GM12875 (cell line): ENCODE results near the gene STX1B.

Experiments used
- H3K4me3 ChIP-seq: one replicate; pipeline ENCODE4 v1.5.1; 2011; ENCODE audit warnings: low read depth, low read length, control low read depth
- CTCF ChIP-seq: IDR thresholded peaks from 2 replicates; pipeline ENCODE4 v1.5.1; 2011; ENCODE audit warnings: low read depth, mild to moderate bottlenecking, control low read depth, inconsistent platforms, low read length, moderate library complexity, borderline replicate concordance; ENCODE audit not compliant: insufficient read depth

Gene STX1B

GRCh38 chr16:31038993-31039392 is 28.6 kb upstream of the STX1B start:
- TF ChIP-seq CTCF, result no peak
- no peak overlapping the region for H3K4me3 ChIP-seq

DNA sequence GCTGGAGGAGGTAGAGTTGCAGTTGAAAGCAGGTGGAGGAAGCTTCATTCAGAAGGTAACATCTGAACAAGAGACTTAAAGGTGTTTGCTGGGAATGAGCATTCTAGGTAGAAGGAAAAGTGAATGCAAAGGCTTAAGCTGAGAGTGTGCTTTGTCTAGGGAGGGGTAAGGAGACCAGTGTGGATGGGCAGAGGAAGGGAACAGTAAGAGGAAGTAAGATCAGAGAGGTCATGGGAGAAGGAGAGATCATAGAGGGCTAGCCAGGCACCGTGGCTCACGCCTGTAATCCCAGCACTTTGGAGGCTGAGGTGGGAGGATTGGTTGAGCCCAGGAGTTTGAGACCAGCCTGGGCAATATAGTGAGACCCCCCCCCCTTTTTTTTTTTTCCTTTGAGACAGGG is 26.3 kb upstream of the STX1B start:
- TF ChIP-seq CTCF, result no peak
- no peak overlapping the region for H3K4me3 ChIP-seq

GRCh38 chr16:31033709-31034492 is 23.5 kb upstream of the STX1B start:
- H3K4me3 ChIP-seq, result peak overlapping the region; percentile 80
- no peak for TF ChIP-seq CTCF

GRCh38 chr16:31032736-31033708 is 22.6 kb upstream of the STX1B start, which contains the start of gene STX4:
STX4 (plus strand) TSS chr16:31033558; CDS start chr16:31033806, 248 bp downstream.
- H3K4me3 ChIP-seq, result peak within 1 kb of the TSS; percentile 80
- no peak for TF ChIP-seq CTCF

DNA sequence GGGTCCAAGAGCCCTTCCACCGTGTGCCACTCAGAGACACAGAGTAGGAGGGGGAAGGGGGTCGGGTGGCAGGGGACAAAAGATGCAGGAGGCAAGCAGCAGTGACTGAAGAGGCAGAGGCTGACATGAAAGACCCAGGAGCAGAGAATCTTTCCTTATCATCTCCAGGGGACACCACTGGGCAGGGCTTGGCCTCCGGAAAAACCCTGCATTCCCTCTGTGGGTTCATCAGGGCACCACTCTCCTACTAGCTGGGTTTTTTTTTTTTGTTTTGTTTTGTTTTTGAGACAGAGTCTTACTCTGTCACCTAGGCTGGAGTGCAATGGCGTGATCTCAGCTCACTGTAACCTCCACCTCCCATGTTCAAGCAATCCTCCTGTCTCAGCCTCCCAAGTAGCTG is 20.8 kb upstream of the STX1B start:
- TF ChIP-seq CTCF, result no peak
- no peak overlapping the region for H3K4me3 ChIP-seq

- TF ChIP-seq CTCF, result no peak
- no peak overlapping the region for H3K4me3 ChIP-seq
These were observed 18.8 kb upstream of the STX1B start for GRCh38 chr16:31029272-31029671.
